ENCODE data around the gene CASK.

Gene CASK

GRCh38 chrX:41825796-41826195, 97.6 kb downstream of the CASK start:
- H3K27me3 Mint-ChIP-seq, result no peaks in the 10 kb centered on the region
- H3K27ac Mint-ChIP-seq, result no peak overlapping the region
- H3K9me3 Mint-ChIP-seq (ENCODE audit: low read depth), result no peaks in the 10 kb centered on the region
- peaks cover 18% of the 10 kb centered on the region for H3K4me1 Mint-ChIP-seq (ENCODE audit: low read depth)
- no peak overlapping the region for H3K4me3 Mint-ChIP-seq
- H3K36me3 Mint-ChIP-seq, result peaks cover 10% of the 10 kb centered on the region

GRCh38 chrX:41824551-41824950, 98.8 kb downstream of the CASK start:
- H3K27ac Mint-ChIP-seq, result no peak overlapping the region
- no peak overlapping the region for H3K4me3 Mint-ChIP-seq
- H3K27me3 Mint-ChIP-seq, result no peaks in the 10 kb centered on the region
- peaks cover 10% of the 10 kb centered on the region for H3K36me3 Mint-ChIP-seq
- H3K4me1 Mint-ChIP-seq (ENCODE audit: low read depth), result peaks cover 17% of the 10 kb centered on the region
- no peaks in the 10 kb centered on the region for H3K9me3 Mint-ChIP-seq (ENCODE audit: low read depth)

GRCh38 chrX:41823402-41823801, 100.0 kb downstream of the CASK start:
- Mint-ChIP-seq H3K27ac (no peak overlapping the region), H3K36me3 (peaks cover 12% of the 10 kb centered on the region), H3K4me3 (no peak overlapping the region), H3K9me3 (ENCODE audit: low read depth) (no peaks in the 10 kb centered on the region), H3K4me1 (ENCODE audit: low read depth) (peaks cover 11% of the 10 kb centered on the region), H3K27me3 (no peaks in the 10 kb centered on the region)

- Mint-ChIP-seq H3K4me3 (no peak overlapping the region), H3K9me3 (ENCODE audit: low read depth) (no peaks in the 10 kb centered on the region), H3K27me3 (no peaks in the 10 kb centered on the region), H3K27ac (no peak overlapping the region), H3K4me1 (ENCODE audit: low read depth) (peaks cover 9% of the 10 kb centered on the region), H3K36me3 (peaks cover 13% of the 10 kb centered on the region)
Measured at GRCh38 chrX:41822892-41823291, 100.5 kb downstream of the CASK start.

GRCh38 chrX:41808047-41808446, 115.3 kb downstream of the CASK start:
- peaks cover 14% of the 10 kb centered on the region for H3K4me1 Mint-ChIP-seq (ENCODE audit: low read depth)
- peaks cover 3% of the 10 kb centered on the region for H3K36me3 Mint-ChIP-seq
- no peaks in the 10 kb centered on the region for H3K9me3 Mint-ChIP-seq (ENCODE audit: low read depth)
- H3K4me3 Mint-ChIP-seq, result no peak overlapping the region
- H3K27ac Mint-ChIP-seq, result no peak overlapping the region
- H3K27me3 Mint-ChIP-seq, result no peaks in the 10 kb centered on the region

- H3K27ac Mint-ChIP-seq, result peak overlapping the region; percentile 10
- H3K4me1 Mint-ChIP-seq (ENCODE audit: low read depth), result peaks cover 34% of the 10 kb centered on the region
- peaks cover 12% of the 10 kb centered on the region for H3K36me3 Mint-ChIP-seq
- no peaks in the 10 kb centered on the region for H3K27me3 Mint-ChIP-seq
- no peak overlapping the region for H3K4me3 Mint-ChIP-seq
- peaks cover 5% of the 10 kb centered on the region for H3K9me3 Mint-ChIP-seq (ENCODE audit: low read depth)
Measured at GRCh38 chrX:41802958-41803357, 120.4 kb downstream of the CASK start.

- H3K9me3 Mint-ChIP-seq (ENCODE audit: low read depth), result peaks cover 5% of the 10 kb centered on the region
- peak overlapping the region; percentile 34 for H3K27ac Mint-ChIP-seq
- peaks cover 48% of the 10 kb centered on the region for H3K4me1 Mint-ChIP-seq (ENCODE audit: low read depth)
- no peak overlapping the region for H3K4me3 Mint-ChIP-seq
- H3K27me3 Mint-ChIP-seq, result no peaks in the 10 kb centered on the region
- peaks cover 9% of the 10 kb centered on the region for H3K36me3 Mint-ChIP-seq
Measured at GRCh38 chrX:41799661-41800060, 123.7 kb downstream of the CASK start.

- Mint-ChIP-seq H3K4me1 (ENCODE audit: low read depth) (peaks cover 43% of the 10 kb centered on the region), H3K36me3 (peaks cover 2% of the 10 kb centered on the region), H3K27me3 (no peaks in the 10 kb centered on the region), H3K4me3 (no peak overlapping the region), H3K9me3 (ENCODE audit: low read depth) (no peaks in the 10 kb centered on the region), H3K27ac (peak overlapping the region; percentile 61)
Measured at GRCh38 chrX:41796577-41796976, 126.8 kb downstream of the CASK start.

- no peaks in the 10 kb centered on the region for H3K36me3 Mint-ChIP-seq
- H3K27ac Mint-ChIP-seq, result no peak overlapping the region
- H3K4me3 Mint-ChIP-seq, result no peak overlapping the region
- no peaks in the 10 kb centered on the region for H3K9me3 Mint-ChIP-seq (ENCODE audit: low read depth)
- H3K27me3 Mint-ChIP-seq, result no peaks in the 10 kb centered on the region
- H3K4me1 Mint-ChIP-seq (ENCODE audit: low read depth), result peaks cover 43% of the 10 kb centered on the region
Measured at GRCh38 chrX:41796046-41796445, 127.3 kb downstream of the CASK start.

GRCh38 chrX:41789374-41789773, 134.0 kb downstream of the CASK start:
- peaks cover 24% of the 10 kb centered on the region for H3K4me1 Mint-ChIP-seq (ENCODE audit: low read depth)
- H3K27ac Mint-ChIP-seq, result peak overlapping the region; percentile 66
- no peaks in the 10 kb centered on the region for H3K9me3 Mint-ChIP-seq (ENCODE audit: low read depth)

GRCh38 chrX:41785685-41786084, 137.7 kb downstream of the CASK start:
- peaks cover 42% of the 10 kb centered on the region for H3K4me1 Mint-ChIP-seq (ENCODE audit: low read depth)
- no peaks in the 10 kb centered on the region for H3K36me3 Mint-ChIP-seq
- no peaks in the 10 kb centered on the region for H3K27me3 Mint-ChIP-seq
- no peaks in the 10 kb centered on the region for H3K9me3 Mint-ChIP-seq (ENCODE audit: low read depth)
- H3K27ac Mint-ChIP-seq, result peak overlapping the region; percentile 46
- no peak overlapping the region for H3K4me3 Mint-ChIP-seq

More at GRCh38 chrX:41789374-41789773, 134.0 kb downstream of the CASK start:
- H3K36me3 Mint-ChIP-seq, result no peaks in the 10 kb centered on the region
- no peaks in the 10 kb centered on the region for H3K27me3 Mint-ChIP-seq
- no peak overlapping the region for H3K4me3 Mint-ChIP-seq

GRCh38 chrX:41781500-41781899, 141.9 kb downstream of the CASK start:
- Mint-ChIP-seq H3K4me1 (ENCODE audit: low read depth) (peaks cover 28% of the 10 kb centered on the region), H3K27ac (peak overlapping the region; percentile 34), H3K36me3 (peaks cover under 1% of the 10 kb centered on the region), H3K27me3 (no peaks in the 10 kb centered on the region), H3K4me3 (no peak overlapping the region), H3K9me3 (ENCODE audit: low read depth) (no peaks in the 10 kb centered on the region)

GRCh38 chrX:41779941-41780340, 143.4 kb downstream of the CASK start:
- H3K27ac Mint-ChIP-seq, result no peak overlapping the region
- H3K27me3 Mint-ChIP-seq, result no peaks in the 10 kb centered on the region
- no peak overlapping the region for H3K4me3 Mint-ChIP-seq
- peaks cover 23% of the 10 kb centered on the region for H3K4me1 Mint-ChIP-seq (ENCODE audit: low read depth)
- H3K9me3 Mint-ChIP-seq (ENCODE audit: low read depth), result no peaks in the 10 kb centered on the region
- peaks cover 3% of the 10 kb centered on the region for H3K36me3 Mint-ChIP-seq

GRCh38 chrX:41779030-41779564, 144.3 kb downstream of the CASK start:
- H3K27me3 Mint-ChIP-seq, result no peaks in the 10 kb centered on the region
- H3K4me1 Mint-ChIP-seq (ENCODE audit: low read depth), result peaks cover 20% of the 10 kb centered on the region
- H3K27ac Mint-ChIP-seq, result no peak overlapping the region
- no peaks in the 10 kb centered on the region for H3K9me3 Mint-ChIP-seq (ENCODE audit: low read depth)
- no peak overlapping the region for H3K4me3 Mint-ChIP-seq
- peaks cover 3% of the 10 kb centered on the region for H3K36me3 Mint-ChIP-seq

GRCh38 chrX:41761702-41762101, 161.7 kb downstream of the CASK start:
- Mint-ChIP-seq H3K4me3 (no peak overlapping the region), H3K27ac (no peak overlapping the region), H3K36me3 (no peaks in the 10 kb centered on the region), H3K9me3 (ENCODE audit: low read depth) (no peaks in the 10 kb centered on the region), H3K27me3 (no peaks in the 10 kb centered on the region), H3K4me1 (ENCODE audit: low read depth) (peaks cover 13% of the 10 kb centered on the region)

GRCh38 chrX:41761169-41761568, 162.2 kb downstream of the CASK start:
- no peak overlapping the region for H3K27ac Mint-ChIP-seq
- H3K27me3 Mint-ChIP-seq, result no peaks in the 10 kb centered on the region
- H3K9me3 Mint-ChIP-seq (ENCODE audit: low read depth), result no peaks in the 10 kb centered on the region
- H3K4me1 Mint-ChIP-seq (ENCODE audit: low read depth), result peaks cover 13% of the 10 kb centered on the region
- H3K36me3 Mint-ChIP-seq, result no peaks in the 10 kb centered on the region
- no peak overlapping the region for H3K4me3 Mint-ChIP-seq
